Nephron (organoid): Measurements from ENCODE around the gene PTPRU.
A peak's percentile ranks its signal among the peaks of the same experiment; 100 is the strongest.

ENCODE experiments used
- H3K27ac Mint-ChIP-seq, 3 experiments: 2 replicates each; pipeline ENCODE4 v1.8.0; 2020; ENCODE audit warnings: mixed read lengths in 3 of 3, mild to moderate bottlenecking in 2 of 3, moderate library complexity in 1 of 3
- H3K27me3 Mint-ChIP-seq: 2 replicates; pipeline ENCODE4 v1.8.0; 2021; ENCODE audit warnings: low read depth, mild to moderate bottlenecking, moderate library complexity, mixed read lengths
- H3K36me3 Mint-ChIP-seq: 2 replicates; pipeline ENCODE4 v1.8.0; 2020; ENCODE audit warnings: low read depth, mixed read lengths
- H3K4me1 Mint-ChIP-seq: 2 replicates; pipeline ENCODE4 v1.8.0; 2020; ENCODE audit warnings: mixed read lengths
- H3K4me3 Mint-ChIP-seq, 3 experiments: 2 replicates each; pipeline ENCODE4 v1.8.0; 2020; ENCODE audit warnings: mild to moderate bottlenecking in 3 of 3, mixed read lengths in 3 of 3, moderate library complexity in 2 of 3
- H3K9me3 Mint-ChIP-seq: 2 replicates; pipeline ENCODE4 v1.8.0; 2020; ENCODE audit warnings: mixed read lengths
- TF ChIP-seq, protein P1 (sequence below), 3 experiments: fragments of 200-600 bp; sonication (generic); IDR thresholded peaks; one replicate each; pipeline ENCODE4 v1.5.0; 2021; ENCODE audit warnings: antibody characterized with exemption in 3 of 3; ENCODE audit not compliant: unreplicated experiment in 3 of 3

PTPRU gene

DNA sequence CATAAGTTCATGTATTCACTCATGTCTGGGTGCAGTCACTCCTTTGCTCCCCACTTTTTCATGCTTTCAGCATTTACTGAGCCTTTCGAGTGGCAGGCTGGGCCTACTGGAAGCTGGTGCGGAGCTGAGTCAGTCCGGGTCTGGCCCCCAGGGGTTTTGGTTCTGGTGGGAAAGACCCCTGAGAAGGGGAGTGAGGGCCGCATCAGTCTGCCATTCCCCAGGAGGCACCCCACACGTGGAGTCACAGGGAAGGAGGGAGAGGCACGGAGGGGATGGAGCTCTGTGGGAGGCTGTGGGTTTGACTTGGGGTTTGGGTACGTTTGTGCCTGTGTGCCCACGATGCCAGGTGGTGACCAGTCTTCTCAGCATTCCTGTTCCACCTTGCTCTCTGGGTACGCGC lies 87.9 kb downstream of the PTPRU start:
- Mint-ChIP-seq H3K9me3 (no peaks in the 10 kb centered on the region), H3K27me3 (peaks cover 5% of the 10 kb centered on the region), H3K4me3 (no peak overlapping the region), H3K36me3 (peaks cover 6% of the 10 kb centered on the region), H3K4me1 (peaks cover 2% of the 10 kb centered on the region), H3K27ac (peak overlapping the region in 1 of 3 experiments; percentile 13)
- TF ChIP-seq, protein P1, sequence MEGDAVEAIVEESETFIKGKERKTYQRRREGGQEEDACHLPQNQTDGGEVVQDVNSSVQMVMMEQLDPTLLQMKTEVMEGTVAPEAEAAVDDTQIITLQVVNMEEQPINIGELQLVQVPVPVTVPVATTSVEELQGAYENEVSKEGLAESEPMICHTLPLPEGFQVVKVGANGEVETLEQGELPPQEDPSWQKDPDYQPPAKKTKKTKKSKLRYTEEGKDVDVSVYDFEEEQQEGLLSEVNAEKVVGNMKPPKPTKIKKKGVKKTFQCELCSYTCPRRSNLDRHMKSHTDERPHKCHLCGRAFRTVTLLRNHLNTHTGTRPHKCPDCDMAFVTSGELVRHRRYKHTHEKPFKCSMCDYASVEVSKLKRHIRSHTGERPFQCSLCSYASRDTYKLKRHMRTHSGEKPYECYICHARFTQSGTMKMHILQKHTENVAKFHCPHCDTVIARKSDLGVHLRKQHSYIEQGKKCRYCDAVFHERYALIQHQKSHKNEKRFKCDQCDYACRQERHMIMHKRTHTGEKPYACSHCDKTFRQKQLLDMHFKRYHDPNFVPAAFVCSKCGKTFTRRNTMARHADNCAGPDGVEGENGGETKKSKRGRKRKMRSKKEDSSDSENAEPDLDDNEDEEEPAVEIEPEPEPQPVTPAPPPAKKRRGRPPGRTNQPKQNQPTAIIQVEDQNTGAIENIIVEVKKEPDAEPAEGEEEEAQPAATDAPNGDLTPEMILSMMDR (IDR thresholded peaks at IDR 0.05; ENCODE audit: unreplicated experiment in 3 of 3), result no peak

DNA sequence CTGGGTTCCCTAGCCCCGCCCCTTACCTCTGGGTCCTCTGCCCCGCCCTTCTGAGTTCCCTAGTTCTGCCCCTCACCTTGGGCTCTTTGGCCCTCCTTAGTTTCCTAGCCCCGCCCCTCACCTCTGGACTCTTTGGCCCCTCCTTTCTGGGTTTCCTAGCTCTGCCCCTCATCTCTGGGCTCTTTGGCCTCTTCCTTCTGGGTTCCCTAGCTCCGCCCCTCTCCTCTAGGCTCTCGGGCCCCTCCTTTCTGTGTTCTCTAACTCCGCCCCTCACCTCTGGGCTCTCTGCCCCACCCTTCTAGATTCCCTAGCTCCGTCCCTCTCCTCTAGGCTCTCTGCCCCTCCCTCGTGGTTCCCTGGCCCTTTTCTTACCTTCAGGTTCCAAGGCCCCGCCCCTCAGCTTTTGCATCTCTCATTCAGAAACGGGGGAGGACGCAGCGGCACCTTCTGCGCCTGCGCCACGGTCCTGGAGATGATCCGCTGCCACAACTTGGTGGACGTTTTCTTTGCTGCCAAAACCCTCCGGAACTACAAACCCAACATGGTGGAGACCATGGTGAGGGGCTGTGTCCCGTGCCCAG lies 88.5 kb downstream of the PTPRU start:
- Mint-ChIP-seq H3K27me3 (peaks cover 6% of the 10 kb centered on the region), H3K4me3 (peak overlapping the region in 1 of 3 experiments; percentile 14), H3K4me1 (peaks cover 4% of the 10 kb centered on the region), H3K36me3 (peaks cover 6% of the 10 kb centered on the region), H3K9me3 (no peaks in the 10 kb centered on the region), H3K27ac (peak overlapping the region in 1 of 3 experiments; percentile 13)
- TF ChIP-seq, protein P1 (IDR thresholded peaks at IDR 0.05; ENCODE audit: unreplicated experiment in 3 of 3), result no peak

DNA sequence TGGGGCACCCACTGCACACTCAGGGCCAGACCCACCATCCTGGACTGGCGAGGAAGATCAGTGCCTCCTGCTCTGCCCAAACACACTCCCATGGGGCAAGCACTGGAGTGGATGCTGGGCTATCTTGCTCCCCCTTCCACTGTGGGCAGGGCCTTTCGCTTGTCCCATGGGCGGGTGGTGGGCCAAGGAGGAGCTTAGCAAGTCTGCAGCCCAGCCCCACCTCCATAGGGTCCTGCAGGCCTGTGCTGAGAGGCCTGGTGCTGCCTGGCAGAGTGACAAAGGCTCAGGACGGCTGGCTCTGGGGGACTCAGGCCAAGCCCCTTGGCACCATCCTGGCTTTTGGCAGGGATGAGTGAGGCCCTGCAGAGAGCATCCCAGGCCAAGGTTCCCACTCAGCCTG lies 89.4 kb downstream of the PTPRU start:
- Mint-ChIP-seq H3K27ac (no peak overlapping the region), H3K36me3 (peaks cover 6% of the 10 kb centered on the region)

DNA sequence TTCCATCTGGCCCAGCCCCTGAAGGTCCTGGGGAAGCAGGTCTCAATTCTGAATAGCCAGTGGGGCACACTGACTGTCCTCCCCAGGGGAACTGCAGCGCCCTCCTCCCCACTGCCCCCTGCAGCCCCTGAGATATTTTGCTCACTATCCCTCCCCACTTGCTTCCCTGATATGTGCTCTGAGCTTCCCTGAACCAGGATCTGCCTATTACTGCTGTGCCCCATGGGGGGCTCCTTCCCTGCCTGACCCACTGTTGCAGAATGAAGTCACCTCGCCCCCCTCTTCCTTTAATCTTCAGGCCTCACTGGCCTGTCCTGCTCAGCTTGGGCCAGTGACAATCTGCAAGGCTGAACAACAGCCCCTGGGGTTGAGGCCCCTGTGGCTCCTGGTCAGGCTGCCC lies 89.8 kb downstream of the PTPRU start:
- H3K27me3 Mint-ChIP-seq, result peaks cover 10% of the 10 kb centered on the region
- no peak overlapping the region for H3K4me3 Mint-ChIP-seq
- peaks cover 6% of the 10 kb centered on the region for H3K36me3 Mint-ChIP-seq
- no peaks in the 10 kb centered on the region for H3K9me3 Mint-ChIP-seq
- no peak overlapping the region for H3K27ac Mint-ChIP-seq
- peaks cover 7% of the 10 kb centered on the region for H3K4me1 Mint-ChIP-seq
- TF ChIP-seq, protein P1 (IDR thresholded peaks at IDR 0.05; ENCODE audit: unreplicated experiment in 3 of 3), result no peak

More for the DNA sequence above, 89.4 kb downstream of the PTPRU start:
- H3K4me1 Mint-ChIP-seq, result peaks cover 4% of the 10 kb centered on the region
- H3K27me3 Mint-ChIP-seq, result peaks cover 10% of the 10 kb centered on the region
- H3K4me3 Mint-ChIP-seq, result no peak overlapping the region
- H3K9me3 Mint-ChIP-seq, result no peaks in the 10 kb centered on the region
- TF ChIP-seq, protein P1 (IDR thresholded peaks at IDR 0.05; ENCODE audit: unreplicated experiment in 3 of 3), result no peak

DNA sequence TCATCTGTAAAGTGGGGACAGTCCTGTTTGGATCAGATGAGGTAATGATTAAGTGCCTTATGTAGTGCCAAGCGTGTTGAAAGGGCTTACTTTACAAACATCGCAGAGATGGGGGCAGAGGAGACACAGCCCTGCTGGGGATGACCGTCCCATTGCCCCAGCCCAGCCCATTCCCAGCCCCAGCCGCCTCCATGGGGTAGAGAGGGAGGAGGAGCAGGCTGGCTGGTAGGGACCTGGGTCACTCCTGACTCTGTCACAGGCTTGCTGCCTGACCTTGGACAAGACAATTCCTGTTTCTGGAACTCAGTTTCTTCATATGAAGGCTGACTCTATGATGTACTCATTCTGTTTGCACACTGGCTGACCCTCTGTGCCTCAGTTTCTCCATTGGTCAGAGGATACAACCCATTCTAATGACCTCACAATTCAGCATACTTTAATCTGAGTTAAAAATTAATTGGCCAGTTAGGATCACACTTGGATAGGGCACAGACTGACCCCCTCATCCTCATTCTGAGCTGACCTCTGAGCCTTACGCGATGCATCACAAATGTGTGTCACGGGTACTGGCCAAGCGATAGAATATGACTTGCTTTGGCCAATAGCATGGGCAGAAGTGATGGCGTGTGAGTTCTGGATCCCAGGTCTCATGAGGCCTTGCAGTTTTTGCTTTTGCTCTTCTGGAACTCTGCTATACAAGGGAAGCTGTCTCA lies 91.1 kb downstream of the PTPRU start:
- Mint-ChIP-seq H3K4me3 (no peak overlapping the region), H3K27ac (no peak overlapping the region), H3K27me3 (peaks cover 15% of the 10 kb centered on the region), H3K9me3 (no peaks in the 10 kb centered on the region), H3K4me1 (peaks cover 20% of the 10 kb centered on the region), H3K36me3 (peaks cover 6% of the 10 kb centered on the region)
- TF ChIP-seq, protein P1 (IDR thresholded peaks at IDR 0.05; ENCODE audit: unreplicated experiment in 3 of 3), result no peak
